H9 (cell line): ENCODE results near the gene TSPAN18. TPM values are rescaled to one million over a fixed set of nuclear protein-coding genes. Genes with fewer than 3 reads are reported as not detected.
A peak's percentile ranks its signal among the peaks of the same experiment; 100 is the strongest.

Source experiments
- DNase-seq: peaks from one replicate; pipeline ENCODE4 v3.0.0-alpha.2; 2017
- H2AFZ ChIP-seq: one replicate; pipeline ENCODE4 v1.6.1; 2013; ENCODE audit warnings: mild to moderate bottlenecking, low read length, control low read depth, moderate library complexity
- H2AK5ac ChIP-seq: 2 replicates; pipeline ENCODE4 v1.6.1; 2013; ENCODE audit warnings: low read length, control low read depth, mixed read lengths; ENCODE audit not compliant: insufficient read length
- H2BK120ac ChIP-seq: one replicate; pipeline ENCODE4 v1.6.1; 2013; ENCODE audit warnings: low read depth, mild to moderate bottlenecking, low read length, control low read depth, inconsistent platforms; ENCODE audit not compliant: poor library complexity, severe bottlenecking
- H2BK12ac ChIP-seq: 2 replicates; pipeline ENCODE4 v1.6.1; 2013; ENCODE audit warnings: low read length, control low read depth, mixed read lengths, low read depth; ENCODE audit not compliant: insufficient read length
- H2BK15ac ChIP-seq: 2 replicates; pipeline ENCODE4 v1.6.1; 2013; ENCODE audit warnings: low read depth, low read length, control low read depth
- H2BK20ac ChIP-seq: one replicate; pipeline ENCODE4 v1.6.1; 2013; ENCODE audit warnings: low read depth, mild to moderate bottlenecking, low read length, control low read depth, inconsistent platforms; ENCODE audit not compliant: poor library complexity, severe bottlenecking
- H2BK5ac ChIP-seq: 2 replicates; pipeline ENCODE4 v1.6.1; 2013; ENCODE audit warnings: low read length, control low read depth, mixed read lengths; ENCODE audit not compliant: insufficient read length
- H3K14ac ChIP-seq: 2 replicates; pipeline ENCODE4 v1.6.1; 2013; ENCODE audit warnings: low read length, control low read depth; ENCODE audit not compliant: insufficient read depth
- H3K18ac ChIP-seq: 2 replicates; pipeline ENCODE4 v1.6.1; 2013; ENCODE audit warnings: low read depth, mild to moderate bottlenecking, mixed read lengths, low read length, control low read depth; ENCODE audit not compliant: insufficient read length
- H3K23ac ChIP-seq: 2 replicates; pipeline ENCODE4 v1.6.1; 2013; ENCODE audit warnings: low read length, control low read depth, mixed read lengths, low read depth; ENCODE audit not compliant: insufficient read length
- H3K23me2 ChIP-seq: 2 replicates; pipeline ENCODE4 v1.6.1; 2013; ENCODE audit warnings: low read depth, mild to moderate bottlenecking, mixed read lengths, low read length, control low read depth; ENCODE audit not compliant: insufficient read length, poor library complexity, severe bottlenecking
- H3K27ac ChIP-seq: 2 replicates; pipeline ENCODE4 v1.5.1; 2013; ENCODE audit warnings: low read length, control low read depth, mixed read lengths, low read depth; ENCODE audit not compliant: insufficient read length
- H3K27me3 ChIP-seq: 2 replicates; pipeline ENCODE4 v1.6.1; 2013; ENCODE audit warnings: low read length, control low read depth, inconsistent platforms; ENCODE audit not compliant: insufficient read depth
- H3K4ac ChIP-seq: 2 replicates; pipeline ENCODE4 v1.6.1; 2013; ENCODE audit warnings: low read depth, mild to moderate bottlenecking, control low read depth, inconsistent platforms, low read length, moderate library complexity
- H3K4me1 ChIP-seq: 2 replicates; pipeline ENCODE4 v1.6.1; 2013; ENCODE audit warnings: low read length, control low read depth, inconsistent platforms; ENCODE audit not compliant: insufficient read depth
- H3K4me2 ChIP-seq: 2 replicates; pipeline ENCODE4 v1.6.1; 2013; ENCODE audit warnings: low read length, control low read depth, mixed read lengths; ENCODE audit not compliant: insufficient read length, insufficient read depth
- H3K56ac ChIP-seq: 2 replicates; pipeline ENCODE4 v1.6.1; 2013; ENCODE audit warnings: low read depth, mild to moderate bottlenecking, mixed read lengths, low read length, control low read depth; ENCODE audit not compliant: insufficient read length
- H3K79me1 ChIP-seq: 2 replicates; pipeline ENCODE4 v1.6.1; 2013; ENCODE audit warnings: low read depth, mild to moderate bottlenecking, moderate library complexity, low read length, control low read depth, inconsistent platforms; ENCODE audit not compliant: insufficient read depth, poor library complexity, severe bottlenecking
- H3K79me2 ChIP-seq: 2 replicates; pipeline ENCODE4 v1.6.1; 2013; ENCODE audit warnings: low read length, control low read depth, inconsistent platforms; ENCODE audit not compliant: insufficient read depth
- H3K9ac ChIP-seq: 2 replicates; pipeline ENCODE4 v1.6.1; 2013; ENCODE audit warnings: low read length, control low read depth, mixed read lengths; ENCODE audit not compliant: insufficient read length; ENCODE audit errors: extremely low read depth
- H3K9me3 ChIP-seq: one replicate; pipeline ENCODE4 v1.6.1; 2013; ENCODE audit warnings: low read depth, low read length, inconsistent platforms; ENCODE audit not compliant: control insufficient read depth
- H3T11ph ChIP-seq: one replicate; pipeline ENCODE4 v1.6.1; 2013; ENCODE audit warnings: mild to moderate bottlenecking, low read length, control low read depth, inconsistent platforms
- H4K20me1 ChIP-seq: one replicate; pipeline ENCODE4 v1.6.1; 2013; ENCODE audit not compliant: control insufficient read depth, insufficient read length, insufficient read depth
- H4K5ac ChIP-seq: 2 replicates; pipeline ENCODE4 v1.6.1; 2013; ENCODE audit warnings: low read depth, mild to moderate bottlenecking, mixed read lengths, low read length, control low read depth; ENCODE audit not compliant: insufficient read length
- H4K8ac ChIP-seq: replicated peaks from 2 replicates; pipeline ENCODE4 v1.6.1; 2013; ENCODE audit warnings: low read length, control low read depth, mixed read lengths, low read depth; ENCODE audit not compliant: insufficient read length
- H4K91ac ChIP-seq: 2 replicates; pipeline ENCODE4 v1.6.1; 2013; ENCODE audit warnings: low read depth, mild to moderate bottlenecking, moderate library complexity, mixed read lengths, low read length, control low read depth; ENCODE audit not compliant: insufficient read length
- H3K27ac Mint-ChIP-seq, 3 experiments: 2 replicates in 2 of 3; 3 replicates in 1 of 3; pipeline ENCODE4 v1.8.0; 2020 to 2021; ENCODE audit warnings: mixed read lengths in 3 of 3, mild to moderate bottlenecking in 1 of 3, moderate library complexity in 1 of 3
- H3K27me3 Mint-ChIP-seq: 2 replicates; pipeline ENCODE4 v1.8.0; 2021; ENCODE audit warnings: low read depth, mild to moderate bottlenecking, moderate library complexity, mixed read lengths
- H3K36me3 Mint-ChIP-seq, 3 experiments: 2 replicates in 2 of 3; 3 replicates in 1 of 3; pipeline ENCODE4 v1.8.0; 2020 to 2021; ENCODE audit warnings: low read depth in 3 of 3, mixed read lengths in 3 of 3; ENCODE audit not compliant: insufficient read depth in 1 of 3
- H3K4me1 Mint-ChIP-seq, 2 experiments: 2 replicates each; pipeline ENCODE4 v1.8.0; 2020; ENCODE audit warnings: mixed read lengths in 2 of 2
- H3K4me3 Mint-ChIP-seq, 2 experiments: 2 replicates in 1 of 2; 3 replicates in 1 of 2; pipeline ENCODE4 v1.8.0; 2020 to 2021; ENCODE audit warnings: mild to moderate bottlenecking in 2 of 2, mixed read lengths in 2 of 2, moderate library complexity in 1 of 2
- H3K9me3 Mint-ChIP-seq, 2 experiments: 2 replicates in 1 of 2; 3 replicates in 1 of 2; pipeline ENCODE4 v1.8.0; 2020; ENCODE audit warnings: mild to moderate bottlenecking in 2 of 2, mixed read lengths in 2 of 2, moderate library complexity in 1 of 2
- WGBS: extraction: QIAGEN DNeasy Blood & Tissue Kit; methylation state at CpG from one replicate; pipeline ENCODE4 v1.1.7; 2013; ENCODE audit warnings: missing lambda C conversion rate, low lambda C conversion rate, mixed read lengths; ENCODE audit not compliant: insufficient read length; ENCODE audit errors: extremely low coverage; 5-methylcytosine and 5-hydroxymethylcytosine counted together
- total RNA-seq: library from RNA; stranded (reverse); gene quantifications from 2 replicates; pipeline ENCODE4 v1.2.1, GENCODE V29; 2021
- TF ChIP-seq, protein P1 (sequence below): fragments of 200-600 bp; sonication (generic); conservative IDR thresholded peaks from 3 replicates; pipeline ENCODE4 v1.8.0; 2021; ENCODE audit warnings: antibody characterized with exemption, mild to moderate bottlenecking

The TSPAN18 gene
- total RNA-seq, 1 experiment from 2014 or later, result 25.3 TPM

DNA sequence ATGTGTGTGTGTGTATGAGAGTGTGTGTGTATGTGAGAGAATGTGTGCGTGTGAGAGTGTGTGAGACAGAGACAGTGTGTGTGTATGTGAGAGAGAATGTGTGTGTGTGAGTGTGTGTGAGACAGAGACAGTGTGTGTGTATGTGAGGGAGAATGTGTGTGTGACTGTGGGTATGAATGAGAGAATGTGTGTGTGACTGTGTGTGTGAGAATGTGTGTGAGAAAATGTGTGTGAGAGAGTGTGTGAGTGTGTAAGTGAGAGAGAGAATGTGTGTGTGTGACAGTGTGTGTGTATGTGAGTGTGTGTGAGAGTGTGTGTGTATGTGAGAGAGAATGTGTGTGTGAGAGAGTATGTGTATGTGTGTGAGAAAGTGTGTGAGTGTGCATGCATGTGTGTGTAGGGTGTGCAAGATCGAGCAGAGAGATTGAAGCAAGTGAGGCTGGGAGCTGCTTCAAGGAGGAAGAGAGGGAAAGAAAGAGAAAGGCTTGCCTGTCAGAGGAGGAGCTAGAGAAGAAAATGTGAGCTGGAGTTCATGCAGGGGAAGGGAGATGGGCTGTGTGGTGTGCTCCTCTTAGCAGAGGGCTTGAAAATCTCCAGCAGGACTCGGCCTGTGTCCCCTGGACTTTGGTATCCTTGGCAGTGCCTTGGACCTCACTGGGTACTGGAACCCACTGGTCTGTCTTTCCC lies 251.7 kb downstream of the TSPAN18 start:
- no peak overlapping the region for H3K4me3 Mint-ChIP-seq
- Histone ChIP-seq H2BK15ac (no peak overlapping the region), H2BK5ac (no peak overlapping the region), H3K4ac (no peak overlapping the region), H3K79me2 (no peaks in the 10 kb centered on the region), H3K23ac (no peak overlapping the region), H3T11ph (no peak overlapping the region), H2AK5ac (no peak overlapping the region), H3K23me2 (no peaks in the 10 kb centered on the region), H4K8ac (no peak overlapping the region), H4K5ac (no peak overlapping the region), H2BK12ac (no peak overlapping the region), H4K20me1 (no peaks in the 10 kb centered on the region), H3K27me3 (no peaks in the 10 kb centered on the region), H3K9me3 (no peaks in the 10 kb centered on the region), H3K4me2 (no peak overlapping the region), H3K79me1 (no peaks in the 10 kb centered on the region), H2BK120ac (no peak overlapping the region), H3K9ac (no peak overlapping the region), H4K91ac (no peak overlapping the region), H3K27ac (no peak overlapping the region), H3K56ac (no peak overlapping the region), H3K14ac (no peak overlapping the region), H3K4me1 (peaks cover 10% of the 10 kb centered on the region; the same call in 1 of the 2 replicates), H2AFZ (no peak overlapping the region), H2BK20ac (no peak overlapping the region), H3K18ac (peak overlapping the region; percentile 39)
- H3K36me3 Mint-ChIP-seq, result peaks cover 0 to 7% (median 0%) of the 10 kb centered on the region in 3 experiments; a peak in 2 of 7 replicates
- H3K27me3 Mint-ChIP-seq, result peaks cover 1% of the 10 kb centered on the region; the same call in 1 of the 2 replicates
- H3K9me3 Mint-ChIP-seq, result peaks cover 5% of the 10 kb centered on the region in 2 experiments; a peak in 4 of 5 replicates
- no peak overlapping the region for H3K27ac Mint-ChIP-seq
- TF ChIP-seq, protein P1, sequence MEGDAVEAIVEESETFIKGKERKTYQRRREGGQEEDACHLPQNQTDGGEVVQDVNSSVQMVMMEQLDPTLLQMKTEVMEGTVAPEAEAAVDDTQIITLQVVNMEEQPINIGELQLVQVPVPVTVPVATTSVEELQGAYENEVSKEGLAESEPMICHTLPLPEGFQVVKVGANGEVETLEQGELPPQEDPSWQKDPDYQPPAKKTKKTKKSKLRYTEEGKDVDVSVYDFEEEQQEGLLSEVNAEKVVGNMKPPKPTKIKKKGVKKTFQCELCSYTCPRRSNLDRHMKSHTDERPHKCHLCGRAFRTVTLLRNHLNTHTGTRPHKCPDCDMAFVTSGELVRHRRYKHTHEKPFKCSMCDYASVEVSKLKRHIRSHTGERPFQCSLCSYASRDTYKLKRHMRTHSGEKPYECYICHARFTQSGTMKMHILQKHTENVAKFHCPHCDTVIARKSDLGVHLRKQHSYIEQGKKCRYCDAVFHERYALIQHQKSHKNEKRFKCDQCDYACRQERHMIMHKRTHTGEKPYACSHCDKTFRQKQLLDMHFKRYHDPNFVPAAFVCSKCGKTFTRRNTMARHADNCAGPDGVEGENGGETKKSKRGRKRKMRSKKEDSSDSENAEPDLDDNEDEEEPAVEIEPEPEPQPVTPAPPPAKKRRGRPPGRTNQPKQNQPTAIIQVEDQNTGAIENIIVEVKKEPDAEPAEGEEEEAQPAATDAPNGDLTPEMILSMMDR, result no peak
- WGBS, result 100% methylated on average over 1 of the region's 3 CpGs
- H3K4me1 Mint-ChIP-seq, result peaks cover 39 to 45% of the 10 kb centered on the region in 2 experiments
- no peak for DNase-seq
